GM21526 (cell line): ENCODE results near the gene NSF.
"Not testable (repeated sequence)": the region's sequence is repeated elsewhere in the genome, so short reads cannot be mapped to it uniquely, and the experiment has no call there.

ENCODE experiments used
- ATAC-seq: cut with Tn5 transposase; IDR thresholded peaks from one replicate; pipeline ENCODE4 v1.9.1; 2021; ENCODE audit warnings: moderate library complexity; ENCODE audit not compliant: unreplicated experiment, low FRiP score

NSF gene

DNA sequence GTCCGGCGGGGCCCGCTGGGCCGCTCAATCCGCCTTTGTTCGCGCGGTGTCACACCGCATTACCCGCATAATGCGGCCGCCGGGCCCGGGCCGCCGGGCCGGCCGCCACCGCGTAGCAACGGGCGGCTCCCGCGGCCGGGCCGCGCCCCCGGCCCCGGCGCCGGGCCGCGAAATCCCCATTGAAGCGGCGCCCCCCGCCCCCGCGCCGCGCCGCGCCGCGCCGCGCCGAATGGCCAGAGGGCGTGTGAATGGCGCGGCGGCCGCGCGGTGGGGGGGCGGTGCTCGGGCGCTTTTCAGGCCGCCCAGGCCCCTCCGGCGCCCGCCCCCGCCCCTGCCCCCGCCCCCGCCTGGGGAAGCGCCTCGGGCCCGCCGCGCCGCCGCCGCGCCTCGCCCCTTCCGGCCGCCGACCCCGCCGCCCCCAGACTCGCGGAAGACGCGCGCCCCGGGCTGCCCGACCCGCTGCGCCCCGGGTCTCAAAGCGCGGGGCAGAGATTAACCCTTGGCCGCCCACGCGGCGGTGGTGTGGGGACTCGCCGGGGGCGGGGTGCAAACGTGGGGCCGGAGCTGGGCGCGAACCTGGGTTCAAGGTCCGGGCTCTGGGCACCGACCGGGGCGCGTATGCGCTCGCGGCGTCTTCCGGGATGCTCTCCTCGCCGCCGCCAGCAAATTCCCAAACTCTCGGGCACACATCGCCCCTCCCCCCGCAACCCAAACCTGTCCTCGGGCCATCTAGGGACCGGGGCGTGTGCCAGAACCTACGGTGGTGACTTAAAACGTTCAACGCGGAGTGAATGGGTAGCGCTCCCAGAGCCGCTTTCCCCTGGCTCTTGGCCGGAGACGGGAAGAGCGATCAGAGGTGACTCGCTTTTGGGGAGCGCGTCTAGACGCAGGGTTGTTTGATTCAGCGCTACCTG is 181.3 kb downstream of the NSF start:
- no peak for ATAC-seq

DNA sequence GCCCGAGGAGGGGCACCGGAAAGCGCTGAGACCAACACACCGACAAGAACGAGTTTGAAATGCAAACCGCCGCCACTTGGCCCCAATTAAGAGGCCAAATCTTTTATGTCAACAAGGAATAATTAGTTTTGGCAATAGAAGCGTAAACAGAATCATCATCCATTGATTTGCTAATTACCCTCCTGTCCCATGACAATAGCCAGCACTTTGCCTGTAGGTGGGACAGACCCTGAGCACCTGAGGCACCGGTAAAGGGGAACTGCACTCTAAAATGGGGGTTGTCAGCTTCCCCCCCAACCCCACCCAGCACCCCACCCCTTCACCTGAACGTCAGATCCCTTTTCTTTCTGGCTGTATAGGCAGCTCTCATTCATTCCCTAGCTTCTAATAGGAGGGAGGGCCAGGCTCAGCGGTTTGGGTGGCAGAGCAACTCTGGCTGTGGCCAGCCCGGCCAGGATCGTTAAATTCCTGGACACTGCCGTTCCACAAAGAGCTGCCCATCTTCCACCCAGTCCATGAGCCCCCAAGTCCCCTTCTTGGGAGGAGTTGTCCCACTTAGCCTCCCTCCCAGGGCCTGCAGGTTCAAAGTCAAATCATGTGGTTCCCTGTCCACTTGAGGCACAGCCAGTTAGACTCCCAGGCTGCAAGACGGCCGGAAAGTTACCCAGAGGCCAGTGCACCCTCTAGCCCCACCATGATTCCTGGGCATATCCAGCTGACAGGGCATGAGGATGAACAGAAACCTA is 182.2 kb downstream of the NSF start:
- ATAC-seq: no peak

DNA sequence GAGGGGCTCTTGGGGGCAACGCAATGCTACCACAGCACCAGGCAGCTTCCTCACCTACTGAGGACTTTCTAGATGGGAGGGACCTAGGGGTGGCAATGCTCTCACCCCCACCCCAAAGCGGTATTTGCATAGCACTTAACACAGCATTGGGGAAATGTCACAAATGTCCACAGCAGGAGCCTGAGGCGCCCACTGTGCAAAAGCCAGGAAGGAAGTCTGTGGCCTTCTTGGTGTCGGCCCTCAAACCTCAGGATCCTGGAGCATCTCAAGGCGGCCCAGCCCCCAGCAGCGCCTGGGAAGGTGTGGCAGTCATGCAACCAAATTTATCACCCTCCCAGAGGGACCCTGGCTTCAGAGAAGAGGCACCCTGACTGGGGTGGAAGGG is 182.7 kb downstream of the NSF start:
- no peak for ATAC-seq

DNA sequence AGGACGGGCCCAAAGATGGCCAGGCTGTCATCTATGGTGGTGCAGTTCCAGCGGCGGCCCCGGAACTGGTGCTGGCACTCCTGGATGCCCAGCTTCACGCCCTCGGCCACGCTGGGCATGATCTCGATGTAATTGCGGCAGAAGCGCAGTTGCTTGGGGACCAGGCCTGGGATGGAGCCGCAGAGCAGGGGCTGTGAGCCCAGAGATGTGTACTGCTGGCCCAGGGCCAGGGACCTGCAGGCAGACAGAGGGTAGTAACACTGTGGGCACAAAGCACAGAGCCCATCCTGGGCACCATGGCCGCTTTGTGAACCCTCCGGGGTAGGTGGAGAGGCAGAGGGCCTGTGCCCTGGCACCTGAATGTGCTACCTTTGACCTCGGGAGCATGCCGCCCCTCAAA is 183.2 kb downstream of the NSF start:
- no peak for ATAC-seq

DNA sequence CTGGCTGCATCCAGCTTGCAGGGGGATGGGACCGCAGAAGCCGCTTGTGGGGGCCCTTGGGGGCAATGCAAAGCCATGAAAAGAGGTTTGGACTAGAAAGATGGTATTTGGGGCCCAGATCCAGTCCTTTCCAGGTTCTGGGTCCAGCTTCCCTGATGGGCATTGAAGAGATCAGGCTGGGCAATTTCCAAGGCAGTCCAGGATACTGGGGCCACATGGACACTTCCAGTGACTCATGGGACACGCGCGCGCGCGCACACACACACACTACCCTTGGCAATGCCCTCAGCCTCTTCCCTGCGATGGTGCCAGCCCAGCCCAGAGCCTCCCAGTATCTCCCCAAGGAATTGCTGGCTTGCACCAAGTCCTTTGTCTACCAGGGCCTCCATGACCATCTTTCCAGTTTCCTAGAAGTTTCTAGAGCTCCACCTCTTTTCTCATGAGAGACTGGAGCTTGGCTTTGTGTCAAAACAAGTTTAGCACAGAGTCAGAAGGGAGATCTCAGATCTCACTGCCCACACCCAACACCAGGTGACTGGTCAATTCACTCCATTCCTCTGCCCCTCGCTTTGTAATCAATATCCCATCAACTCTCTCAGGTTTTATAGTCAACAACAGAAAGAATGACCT is 183.8 kb downstream of the NSF start:
- ATAC-seq: no peak

DNA sequence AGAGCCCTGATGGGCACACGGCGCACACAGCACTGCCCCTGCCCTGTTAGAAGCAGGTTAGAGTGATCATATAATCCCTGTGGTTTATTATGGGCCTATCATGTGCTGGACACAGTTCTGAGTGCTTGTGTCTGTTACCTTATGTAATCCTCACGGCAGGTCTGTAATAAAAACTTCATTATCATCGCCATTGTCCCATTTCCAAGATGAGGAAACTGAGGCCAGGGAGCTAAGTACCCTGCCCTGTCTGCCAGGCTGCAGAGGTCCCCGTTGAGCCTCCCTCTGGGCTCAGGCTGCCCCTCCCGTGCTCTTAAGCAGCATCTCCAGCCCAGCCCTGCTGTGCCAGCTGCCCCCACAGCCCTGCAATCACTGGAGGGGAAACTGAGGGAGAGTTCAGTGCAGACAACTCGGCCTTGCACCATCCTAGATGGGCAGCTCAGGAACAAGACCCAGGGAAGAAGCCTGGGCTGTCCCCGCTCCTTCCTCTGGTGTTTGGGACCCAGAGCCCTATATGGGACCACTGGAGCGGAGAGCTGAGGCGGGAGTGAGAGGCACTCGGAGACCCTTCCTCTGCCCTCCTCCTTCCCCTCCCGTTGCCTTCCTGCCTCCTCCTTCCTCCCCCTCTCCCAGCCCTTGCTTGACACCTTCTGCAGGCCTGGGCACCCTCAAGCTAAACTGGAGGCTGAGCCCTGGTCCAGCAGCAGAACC is 186.0 kb downstream of the NSF start:
- ATAC-seq: no peak

DNA sequence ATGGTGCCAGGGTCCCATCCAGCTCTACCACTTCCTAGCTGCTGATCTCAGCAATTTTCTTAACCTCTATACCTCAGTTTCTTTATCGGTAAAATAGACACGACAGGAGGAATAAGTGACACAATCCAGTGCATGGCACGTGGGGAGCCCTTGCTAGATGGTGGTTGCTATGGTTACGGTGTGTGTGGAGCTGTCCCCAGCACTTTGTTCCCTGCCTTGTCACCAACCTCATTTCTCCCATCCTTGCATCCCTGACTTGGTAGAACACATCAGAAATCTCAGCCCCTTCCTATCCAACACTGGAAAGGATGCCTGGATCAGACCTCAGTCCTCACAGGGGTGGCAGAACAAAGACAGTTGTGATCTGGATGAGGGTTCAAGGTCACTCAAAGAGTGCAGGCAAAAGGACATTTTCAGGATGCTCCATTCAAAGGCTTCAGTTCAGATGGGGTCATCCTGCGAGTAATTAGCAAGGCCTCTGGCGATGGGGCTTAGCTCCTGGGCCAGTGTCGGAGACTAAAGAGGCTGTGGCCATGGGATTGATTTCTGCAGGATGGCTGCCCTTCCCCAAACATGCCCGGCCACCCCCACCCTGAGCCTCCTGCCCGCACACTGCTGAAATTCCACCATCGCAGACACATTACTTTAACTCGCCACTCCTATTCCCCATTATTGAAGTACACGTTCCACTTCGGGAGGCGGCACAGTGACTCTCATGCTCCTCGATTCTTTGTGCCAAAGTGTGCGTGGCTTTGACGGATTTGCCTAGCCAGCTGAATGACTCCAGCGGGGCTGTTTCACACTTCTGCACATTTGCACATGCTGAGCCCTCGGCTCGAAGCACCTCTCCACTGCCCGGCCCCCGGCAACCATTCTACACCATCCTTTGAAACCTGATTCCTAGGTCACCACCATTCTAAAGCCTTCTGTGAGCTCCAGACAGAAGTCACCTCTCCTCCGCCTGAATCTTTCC is 187.8 kb downstream of the NSF start:
- ATAC-seq: no peak

DNA sequence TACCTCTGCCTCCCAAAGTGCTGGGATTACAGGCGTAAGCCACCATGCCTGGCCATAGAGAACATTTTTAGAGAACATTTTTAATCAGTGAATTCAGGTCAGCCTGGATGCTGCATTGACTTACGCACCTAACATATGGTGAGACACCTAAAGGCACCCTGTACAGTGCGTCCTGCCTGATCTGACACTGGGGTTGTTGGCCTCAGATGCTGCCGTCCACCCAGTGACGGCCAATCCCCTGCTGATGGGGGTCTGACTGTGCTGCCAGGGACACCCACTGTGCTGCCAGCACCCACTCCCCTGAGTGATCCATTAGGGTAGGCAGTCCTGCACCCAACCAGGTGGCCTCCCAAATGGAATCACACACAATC is 189.5 kb downstream of the NSF start:
- no peak for ATAC-seq

DNA sequence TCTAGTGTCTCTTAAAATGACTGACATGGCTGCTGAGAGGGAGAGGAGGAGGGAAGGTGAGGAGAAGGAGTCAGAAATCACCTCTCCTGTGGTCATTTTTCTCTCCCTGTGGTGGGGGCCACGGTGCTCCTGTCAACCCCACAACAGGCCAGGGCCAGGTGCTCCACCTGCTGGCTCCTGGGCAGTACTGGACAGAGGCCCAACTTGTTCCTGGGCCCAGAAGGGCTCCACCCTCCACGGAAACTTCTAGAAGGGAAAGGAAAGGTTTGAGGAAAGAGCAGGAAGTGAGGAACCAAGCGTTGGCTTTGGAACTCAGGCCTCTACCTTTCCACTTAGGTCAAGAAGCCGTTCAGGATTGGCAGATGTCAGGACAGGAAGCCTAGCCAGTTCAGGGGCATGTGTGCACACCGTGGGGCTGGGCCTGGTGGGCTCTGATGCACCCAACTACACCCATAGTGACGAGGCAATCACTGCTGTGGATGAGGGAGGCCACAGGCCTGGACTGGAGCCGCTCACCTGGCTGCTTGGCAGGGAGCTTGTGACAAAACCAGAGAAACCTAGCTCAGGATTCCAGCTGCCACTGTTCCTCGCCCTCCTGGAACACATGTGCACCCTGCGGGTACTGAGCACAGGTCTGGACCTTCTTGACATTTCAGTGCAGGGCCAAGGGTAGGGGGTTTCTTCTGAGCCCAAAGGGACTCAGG is 191.9 kb downstream of the NSF start:
- no peak for ATAC-seq

DNA sequence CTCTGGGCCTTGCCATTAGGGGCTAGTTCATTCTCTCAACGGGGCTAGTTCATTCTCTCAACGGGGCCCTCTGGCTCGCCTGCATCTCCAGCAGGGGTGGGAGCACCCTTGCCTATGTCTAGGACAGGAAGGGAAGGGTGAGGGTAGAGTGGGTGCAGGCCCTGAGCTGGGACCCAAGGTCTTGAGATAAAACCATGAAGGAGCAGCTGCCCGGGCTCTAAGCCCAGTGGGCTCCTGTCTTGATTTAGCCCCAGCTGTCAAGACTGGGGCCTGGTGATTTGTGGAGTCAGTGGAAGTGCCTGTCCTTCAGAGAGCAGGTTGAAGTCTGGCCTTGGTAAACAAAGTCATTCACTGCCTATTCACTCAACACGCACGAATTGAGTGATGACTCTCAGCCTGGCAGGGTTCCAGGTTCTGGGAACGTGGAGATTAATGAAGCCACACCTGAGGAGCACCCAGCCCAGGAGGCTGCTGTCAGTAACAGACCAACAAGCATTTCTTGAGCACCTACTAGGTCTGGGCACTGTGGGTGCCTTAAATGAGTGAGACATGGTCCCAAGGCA is 192.6 kb downstream of the NSF start:
- no peak for ATAC-seq

DNA sequence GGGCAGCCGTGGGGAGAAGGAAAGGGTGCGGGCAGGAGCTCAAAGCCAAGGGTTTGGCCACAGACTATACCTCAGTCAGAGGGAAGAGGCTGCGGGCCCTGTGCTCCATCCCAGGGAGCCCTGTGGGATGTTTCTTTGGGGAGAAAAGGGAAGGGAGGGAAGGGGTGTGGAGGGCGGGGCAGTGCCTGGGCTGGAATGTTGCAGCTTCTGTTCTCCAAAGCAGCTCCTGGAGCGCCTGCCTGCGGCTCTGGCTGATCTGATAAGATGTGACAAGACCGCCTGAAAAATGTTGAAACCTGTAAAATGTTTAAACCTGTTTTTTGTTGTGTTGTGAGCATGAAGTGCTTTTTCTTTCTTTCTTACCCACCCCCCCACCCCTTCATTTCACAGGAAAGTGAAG is 195.2 kb downstream of the NSF start:
- ATAC-seq: no peak

DNA sequence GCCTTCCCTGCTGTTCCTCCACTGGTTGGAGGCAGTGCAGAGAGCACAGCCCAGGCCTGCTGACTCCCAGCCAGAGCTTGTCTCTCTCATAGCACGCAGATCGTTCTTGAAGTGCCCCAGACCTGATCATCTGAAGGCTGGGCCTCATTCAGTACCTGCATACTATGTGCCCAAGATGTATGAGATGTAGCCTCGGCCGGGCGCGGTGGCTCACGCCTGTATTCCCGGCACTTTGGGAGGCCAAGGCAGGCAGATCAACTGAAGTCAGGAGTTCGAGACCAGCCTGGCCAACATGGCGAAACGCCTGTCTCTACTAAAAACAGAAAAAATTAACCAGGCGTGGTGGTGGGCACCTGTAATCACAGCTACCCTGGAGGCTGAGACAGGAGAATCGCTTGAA is 197.0 kb downstream of the NSF start:
- ATAC-seq: no peak

DNA sequence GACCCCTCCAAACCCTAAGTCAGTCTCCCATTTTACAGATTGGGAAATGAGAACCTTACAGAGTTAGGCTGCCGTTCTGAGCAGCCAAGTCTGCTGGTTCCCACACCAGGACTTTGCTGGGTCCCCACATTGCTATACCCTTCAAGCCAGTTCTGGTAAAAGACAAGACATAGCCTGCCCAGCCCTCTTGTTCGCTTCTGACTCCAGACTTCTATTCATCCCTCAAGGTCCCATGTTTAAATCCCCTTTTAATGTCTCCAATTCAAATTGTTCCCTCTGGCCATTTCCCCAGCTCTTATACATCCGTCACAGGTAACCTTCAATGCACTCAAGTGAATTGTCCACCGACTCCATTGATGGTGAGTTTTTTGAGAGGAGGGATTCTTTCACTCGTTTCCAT is 197.8 kb downstream of the NSF start:
- ATAC-seq: no peak

DNA sequence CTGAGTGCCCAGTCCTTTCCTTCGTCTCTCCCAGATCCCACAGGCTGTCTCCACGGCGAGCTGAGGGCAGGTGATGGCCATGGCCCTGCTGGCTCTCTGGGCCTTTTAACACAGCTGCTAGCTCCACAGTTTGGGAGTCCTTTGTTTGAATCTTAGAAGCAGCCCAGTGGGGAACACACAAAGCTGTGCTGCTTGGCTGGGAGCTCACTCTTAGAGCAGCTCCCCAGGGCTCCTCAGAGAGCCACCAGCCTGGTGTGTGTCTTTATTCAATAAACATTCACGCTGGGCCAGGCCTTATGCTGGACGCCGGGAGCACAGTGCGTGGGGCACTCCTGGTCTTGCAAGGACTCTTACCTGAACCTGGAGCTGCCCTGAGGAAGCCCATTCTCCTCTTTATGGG is 198.3 kb downstream of the NSF start:
- ATAC-seq: no peak

DNA sequence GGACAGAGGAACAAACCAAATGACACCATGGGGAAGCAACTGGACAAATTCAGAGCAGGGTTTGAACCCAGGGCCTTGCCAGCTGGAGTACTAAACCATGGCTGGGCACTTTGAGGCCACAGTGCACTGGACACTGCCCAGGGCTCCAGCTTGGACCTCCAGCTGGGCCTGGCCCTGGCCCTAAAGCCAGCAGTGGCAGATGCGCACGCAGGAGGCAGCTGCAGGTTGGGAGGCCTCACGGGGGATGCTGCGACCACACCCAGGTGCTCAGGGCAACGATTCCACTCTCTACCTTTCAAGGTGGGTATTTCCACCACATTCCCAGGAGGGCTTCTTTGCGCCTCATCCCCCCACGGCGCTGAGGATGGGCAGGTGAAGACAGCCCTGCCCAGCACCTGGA is 199.1 kb downstream of the NSF start:
- no peak for ATAC-seq

DNA sequence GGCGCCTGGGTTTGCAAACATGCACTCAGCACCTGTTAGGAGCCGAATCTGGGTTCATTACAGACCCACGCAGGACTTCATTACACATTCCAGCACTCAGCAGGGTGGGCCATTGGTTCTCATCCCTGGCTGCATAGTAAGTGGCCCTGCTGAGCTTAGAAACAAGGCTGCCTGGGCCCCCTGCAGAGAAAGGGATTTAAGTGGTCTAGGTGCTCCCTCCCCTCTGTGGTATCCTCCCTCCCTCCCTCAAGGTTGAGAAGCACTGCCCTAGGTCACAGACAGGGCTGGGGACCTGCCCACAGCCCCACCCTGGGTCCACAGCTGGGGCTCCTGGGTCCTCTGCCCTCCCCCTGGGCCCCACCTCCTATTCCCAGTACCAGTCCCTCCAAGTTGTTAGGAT is 199.7 kb downstream of the NSF start:
- no peak for ATAC-seq

DNA sequence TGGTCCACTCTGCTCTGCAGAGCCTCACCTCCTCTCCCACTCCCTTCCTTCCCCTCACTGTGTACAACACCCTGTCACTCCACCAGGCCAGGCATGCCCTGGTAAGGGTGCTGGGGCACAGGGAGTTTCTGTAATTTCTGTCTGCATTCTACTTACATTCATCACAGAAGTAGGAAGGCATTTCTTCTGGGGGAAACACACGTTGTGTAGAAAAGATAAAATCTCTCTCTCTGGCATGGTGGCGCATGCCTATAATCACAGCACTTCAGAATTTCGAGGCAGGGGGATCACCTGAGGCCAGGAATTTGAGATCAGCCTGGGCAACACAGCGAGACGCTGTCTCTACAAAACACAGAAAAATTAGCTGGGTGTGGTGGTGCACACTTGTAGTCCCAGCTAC is 201.1 kb downstream of the NSF start:
- ATAC-seq: no peak

DNA sequence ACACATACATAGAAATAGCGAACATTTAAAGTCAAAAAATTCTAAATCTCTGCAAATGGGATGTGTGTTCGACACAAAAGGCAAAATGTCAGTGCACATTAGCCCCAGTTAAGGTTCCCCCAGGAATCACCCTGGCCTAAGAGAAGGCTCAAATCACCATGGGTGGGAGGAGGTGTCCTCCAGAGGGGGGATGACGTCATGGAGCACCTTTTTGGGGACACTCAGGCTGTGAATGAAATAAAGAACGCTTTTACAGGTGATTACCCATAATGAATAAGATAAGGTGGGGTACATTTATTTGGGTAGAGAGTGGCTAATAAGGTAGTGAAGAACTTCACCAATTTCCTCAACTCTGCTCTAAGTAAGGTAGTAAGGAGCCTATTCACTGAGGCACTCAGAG is 201.6 kb downstream of the NSF start:
- ATAC-seq: no peak

DNA sequence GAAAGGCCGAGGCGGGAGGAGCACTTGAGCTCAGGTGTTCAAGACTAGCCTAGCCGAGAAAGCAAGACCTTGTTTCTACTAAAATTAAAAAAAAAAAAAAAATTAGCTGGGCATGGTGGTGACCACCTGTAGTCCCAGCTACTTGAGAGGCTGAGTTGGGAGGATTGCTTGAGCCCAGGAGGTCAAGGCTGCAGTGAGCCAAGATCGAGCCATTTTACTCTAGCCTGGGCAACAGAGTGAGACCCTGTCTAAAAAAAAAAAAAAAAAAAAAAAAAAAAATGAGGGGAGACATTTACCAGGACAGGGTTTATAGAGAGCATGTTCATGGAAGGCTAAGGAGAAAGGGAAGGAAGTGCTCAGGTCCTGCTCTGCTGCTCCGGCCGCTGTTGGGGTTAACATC is 202.6 kb downstream of the NSF start:
- not testable (repeated sequence) for ATAC-seq
